Measurements from ENCODE around the gene MACO1. TPM values are rescaled to one million over a fixed set of nuclear protein-coding genes. Genes with fewer than 3 reads are reported as not detected.

MACO1 gene
- total and polyA plus RNA-seq, 2 of the 8 experiments (the other 6 are each of a cell fraction or from before 2014, with no cell fraction given): 3.5 to 15.1 TPM

GRCh38 chr1:25549273-25550154 is 118.8 kb downstream of the MACO1 start:
- CTCF ChIA-PET (ENCODE audit: partially characterized antibody): interaction anchor here (0.6 to 7.7 kb wide), 11 partner anchors 17 to 343 kb away, joined by 3 to 34 read pairs (median 6); no protein-coding TSS in a partner anchor
- H3K9me3 ChIP-seq (ENCODE audit: insufficient read depth in 2 of 2, low read depth in 1 of 2, low read length in 1 of 2): no peaks in the 10 kb centered on the region
- H2BK12ac ChIP-seq (ENCODE audit: low read depth, low read length): no peak overlapping the region
- H3K56ac ChIP-seq (replicated peaks; ENCODE audit: insufficient read length, low read depth, low read length): no peak overlapping the region
- H2BK15ac ChIP-seq (ENCODE audit: low read length): no peak overlapping the region
- H3K4me2 ChIP-seq (ENCODE audit: insufficient read depth in 1 of 2, low read depth in 2 of 2, low read length in 2 of 2): no peak overlapping the region
- no peak overlapping the region for H3K14ac ChIP-seq (ENCODE audit: insufficient read length)
- no peak overlapping the region for H2AK5ac ChIP-seq (ENCODE audit: low read depth, low read length)
- no peak overlapping the region for H2BK120ac ChIP-seq (replicated peaks; ENCODE audit: low read depth, low read length)
- 88% methylated on average over 18 of the region's 19 CpGs; no CpG with 5 or more reads in 1 of the 2 experiments for WGBS, 2 experiments (ENCODE audit: extremely low coverage in 1 of 2, insufficient coverage in 1 of 2, insufficient read length in 1 of 2, insufficient replicate concordance in 2 of 2, low coverage in 1 of 2, low lambda C conversion rate in 2 of 2, missing lambda C conversion rate in 1 of 2)
- POLR2A ChIA-PET (ENCODE audit: partially characterized antibody): interaction anchor here (0.7 kb wide), 1 partner anchor 16 kb away, joined by 3 read pairs; no protein-coding TSS in a partner anchor
- peak overlapping the region; percentile 52; the same call in 1 of the 2 replicates for H2BK5ac ChIP-seq (ENCODE audit: low read depth, low read length)
- peaks cover 6% of the 10 kb centered on the region for H3K79me1 ChIP-seq (ENCODE audit: low read depth, low read length)
- no peak for FAIRE-seq
- H2BK20ac ChIP-seq (ENCODE audit: low read length): no peak overlapping the region
- H3K36me3 ChIP-seq (ENCODE audit: control insufficient read depth in 2 of 4, insufficient read depth in 4 of 4, low read length in 3 of 4): no peaks in the 10 kb centered on the region
- H3K23ac ChIP-seq (ENCODE audit: insufficient read length): no peak overlapping the region
- no peak overlapping the region for H4K91ac ChIP-seq (replicated peaks; ENCODE audit: insufficient read length, low read length)
- H4K5ac ChIP-seq (ENCODE audit: insufficient read length, low read depth, low read length): no peak overlapping the region
- no peak overlapping the region for H3K4ac ChIP-seq (replicated peaks; ENCODE audit: insufficient read length, low read depth, low read length)
- H2AFZ ChIP-seq (ENCODE audit: low read length): no peak overlapping the region
- H3K27me3 ChIP-seq (replicated peaks in 1 of 4; ENCODE audit: control insufficient read depth in 3 of 4, extremely low read depth in 1 of 4, insufficient read depth in 3 of 4, low read length in 3 of 4): peaks cover 0 to 2% (median 2%) of the 10 kb centered on the region in 4 experiments; a peak in 5 of 7 replicates
- no peak for DNase-seq (ENCODE audit: low read depth in 1 of 2, low spot score in 2 of 2)
- no peak overlapping the region for H3K9ac ChIP-seq (replicated peaks in 1 of 4; ENCODE audit: extremely low read depth in 1 of 4, low read depth in 3 of 4, low read length in 3 of 4)
- H3K79me2 ChIP-seq (ENCODE audit: control insufficient read depth in 1 of 2, insufficient read depth in 2 of 2, low read length in 2 of 2): 0 out of 4 replicates have a peak, but pooled peaks cover 0 to 5% of the 10 kb centered on the region in 2 experiments
- no peak overlapping the region for H3K4me3 ChIP-seq (ENCODE audit: extremely low read depth in 1 of 4, insufficient read depth in 2 of 4, low read depth in 3 of 4, low read length in 4 of 4)
- H3K4me1 ChIP-seq (replicated peaks in 1 of 4; ENCODE audit: control insufficient read depth in 3 of 4, insufficient read depth in 4 of 4, low read length in 3 of 4): peaks cover 0 to 4% (median 3%) of the 10 kb centered on the region in 4 experiments; a peak in 4 of 7 replicates
- H4K20me1 ChIP-seq (replicated peaks in 1 of 2; ENCODE audit: control insufficient read depth in 1 of 2, insufficient read depth in 2 of 2, low read length in 2 of 2): peaks cover 5 to 6% of the 10 kb centered on the region in 2 experiments
- peaks cover under 1% of the 10 kb centered on the region; the same call in 1 of the 2 replicates for H3K23me2 ChIP-seq (ENCODE audit: low read depth, low read length)
- no peak overlapping the region for H3K18ac ChIP-seq (ENCODE audit: extremely low read depth, low read length)
- H3K27ac ChIP-seq (ENCODE audit: low read depth, low read length): no peak overlapping the region
- no peak overlapping the region for H4K8ac ChIP-seq (ENCODE audit: extremely low read depth, insufficient read depth, low read length)
- TF ChIP-seq BACH1 (IDR thresholded peaks at IDR 0.05; ENCODE audit: low read length): no peak
- no peak for TF ChIP-seq SRF (IDR thresholded peaks at IDR 0.05; ENCODE audit: low read depth, low read length)
- no peak for TF ChIP-seq TCF12 (IDR thresholded peaks at IDR 0.05; ENCODE audit: low read depth, low read length)
- no peak for TF ChIP-seq SP4 (IDR thresholded peaks at IDR 0.05; ENCODE audit: low read length)
- no peak for TF ChIP-seq CHD1 (IDR thresholded peaks at IDR 0.05; ENCODE audit: low read depth, low read length)
- no peak for TF ChIP-seq EP300 (IDR thresholded peaks at IDR 0.05; ENCODE audit: borderline replicate concordance in 1 of 2, low read depth in 2 of 2, low read length in 2 of 2)
- TF ChIP-seq RAD21 (IDR thresholded peaks at IDR 0.05 in 1 of 2, conservative IDR thresholded peaks at IDR 0.05 in 1 of 2; ENCODE audit: low read depth in 2 of 2, low read length in 2 of 2): no peak
- TF ChIP-seq CREB1 (IDR thresholded peaks at IDR 0.05): no peak
- no peak for TF ChIP-seq SIX5 (IDR thresholded peaks at IDR 0.05; ENCODE audit: low read depth, low read length)
- TF ChIP-seq CBX5 (IDR thresholded peaks at IDR 0.05; ENCODE audit: low read depth, low read length): no peak
